Measurements from ENCODE around the gene ANKIB1. TPM values are rescaled to one million over a fixed set of nuclear protein-coding genes. Genes with fewer than 3 reads are reported as not detected.
"Not testable (repeated sequence)": the region's sequence is repeated elsewhere in the genome, so short reads cannot be mapped to it uniquely, and the experiment has no call there.

The ANKIB1 gene
- polyA plus RNA-seq, 1 experiment, result 52.6 TPM

DNA sequence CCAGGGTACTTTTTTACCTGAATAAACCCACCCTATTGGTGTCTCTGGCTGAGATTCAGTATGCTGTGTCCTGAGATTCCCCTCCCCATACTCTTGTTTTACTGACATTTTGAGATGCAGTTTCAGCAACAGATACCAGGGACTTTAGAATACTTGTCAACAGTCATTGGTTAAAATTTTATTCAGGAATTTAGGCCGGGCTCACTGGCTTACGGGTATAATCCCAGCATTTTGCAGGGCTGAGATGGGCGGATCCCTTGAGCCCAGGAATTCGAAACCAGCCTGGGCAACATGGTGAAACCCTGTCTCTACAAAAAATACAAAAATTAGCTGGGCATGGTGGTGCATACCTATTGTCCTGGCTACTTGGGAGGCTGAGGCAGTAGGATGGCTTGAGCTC lies 111.5 kb downstream of the ANKIB1 start:
- CTCF ChIA-PET, result interaction anchor here (1.0 kb wide), 1 partner anchor 89 kb away, joined by 3 read pairs; no protein-coding TSS in a partner anchor

DNA sequence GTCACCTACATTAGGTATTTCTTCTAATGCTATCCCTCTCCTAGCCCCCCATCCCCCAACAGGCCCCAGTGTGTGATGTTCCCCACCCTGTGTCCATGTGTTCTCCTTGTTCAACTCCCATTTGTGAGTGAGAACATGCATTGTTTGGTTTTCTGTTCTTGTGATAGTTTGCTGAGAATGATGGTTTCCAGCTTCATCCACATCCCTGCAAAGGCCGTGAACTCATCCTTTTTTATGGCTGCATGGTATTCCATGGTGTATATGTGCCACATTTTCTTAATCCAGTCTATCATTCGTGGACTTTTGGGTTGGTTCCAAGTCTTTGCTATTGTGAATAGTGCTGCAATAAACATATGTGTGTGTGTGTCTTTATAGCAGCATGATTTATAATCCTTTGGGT lies 113.4 kb downstream of the ANKIB1 start:
- H3K27ac ChIP-seq (ENCODE audit: low read depth, low read length); H3K4me3 ChIP-seq (ENCODE audit: low read depth, low read length); H3K27me3 ChIP-seq (ENCODE audit: control insufficient read depth, insufficient read depth, low read length); POLR2A ChIA-PET; H3K9me3 ChIP-seq (ENCODE audit: control insufficient read depth, insufficient read depth, low read length); DNase-seq (ENCODE audit: low read depth, low spot score); CTCF ChIA-PET: not testable (repeated sequence)

More for the DNA sequence above, 111.5 kb downstream of the ANKIB1 start:
- TF ChIP-seq, protein P1, sequence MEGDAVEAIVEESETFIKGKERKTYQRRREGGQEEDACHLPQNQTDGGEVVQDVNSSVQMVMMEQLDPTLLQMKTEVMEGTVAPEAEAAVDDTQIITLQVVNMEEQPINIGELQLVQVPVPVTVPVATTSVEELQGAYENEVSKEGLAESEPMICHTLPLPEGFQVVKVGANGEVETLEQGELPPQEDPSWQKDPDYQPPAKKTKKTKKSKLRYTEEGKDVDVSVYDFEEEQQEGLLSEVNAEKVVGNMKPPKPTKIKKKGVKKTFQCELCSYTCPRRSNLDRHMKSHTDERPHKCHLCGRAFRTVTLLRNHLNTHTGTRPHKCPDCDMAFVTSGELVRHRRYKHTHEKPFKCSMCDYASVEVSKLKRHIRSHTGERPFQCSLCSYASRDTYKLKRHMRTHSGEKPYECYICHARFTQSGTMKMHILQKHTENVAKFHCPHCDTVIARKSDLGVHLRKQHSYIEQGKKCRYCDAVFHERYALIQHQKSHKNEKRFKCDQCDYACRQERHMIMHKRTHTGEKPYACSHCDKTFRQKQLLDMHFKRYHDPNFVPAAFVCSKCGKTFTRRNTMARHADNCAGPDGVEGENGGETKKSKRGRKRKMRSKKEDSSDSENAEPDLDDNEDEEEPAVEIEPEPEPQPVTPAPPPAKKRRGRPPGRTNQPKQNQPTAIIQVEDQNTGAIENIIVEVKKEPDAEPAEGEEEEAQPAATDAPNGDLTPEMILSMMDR (IDR thresholded peaks at IDR 0.05; ENCODE audit: low read depth, low read length), result no peak
- POLR2A ChIA-PET, result no interaction called here
- H3K9me3 ChIP-seq (ENCODE audit: control insufficient read depth, insufficient read depth, low read length), result no peaks in the 10 kb centered on the region
- H3K27ac ChIP-seq (ENCODE audit: low read depth, low read length), result no peak overlapping the region
- DNase-seq (ENCODE audit: low read depth, low spot score), result no peak
- H3K27me3 ChIP-seq (ENCODE audit: control insufficient read depth, insufficient read depth, low read length), result no peaks in the 10 kb centered on the region
- H3K4me3 ChIP-seq (ENCODE audit: low read depth, low read length), result no peak overlapping the region

DNA sequence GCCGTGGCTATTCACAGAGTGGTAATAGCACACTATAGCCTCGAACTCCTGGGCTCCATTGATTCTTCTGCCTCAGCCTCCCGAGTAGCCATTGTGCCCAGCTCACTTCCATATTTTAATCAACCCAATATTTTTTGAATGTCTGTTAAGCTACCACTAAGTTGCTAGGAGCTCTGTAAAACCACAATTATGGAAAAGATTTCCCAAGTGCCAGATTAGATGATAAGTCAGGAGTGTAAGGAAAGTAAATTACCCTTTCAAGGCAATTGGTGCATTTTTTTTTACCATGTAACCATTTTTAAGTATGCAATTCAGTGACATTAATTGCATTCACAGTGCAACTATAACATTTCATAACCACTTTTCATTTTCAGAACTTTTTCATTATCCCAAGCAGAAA lies 114.0 kb downstream of the ANKIB1 start:
- DNase-seq (ENCODE audit: low read depth, low spot score), result no peak
- Histone ChIP-seq H3K4me3 (ENCODE audit: low read depth, low read length) (no peak overlapping the region), H3K27ac (ENCODE audit: low read depth, low read length) (no peak overlapping the region), H3K9me3 (ENCODE audit: control insufficient read depth, insufficient read depth, low read length) (no peaks in the 10 kb centered on the region), H3K27me3 (ENCODE audit: control insufficient read depth, insufficient read depth, low read length) (no peaks in the 10 kb centered on the region)
- TF ChIP-seq, protein P1 (IDR thresholded peaks at IDR 0.05; ENCODE audit: low read depth, low read length), result no peak
- CTCF ChIA-PET, result no interaction called here
- POLR2A ChIA-PET, result interaction anchor here (0.6 kb wide), 1 partner anchor 244 kb away, joined by 3 read pairs; no protein-coding TSS in a partner anchor

DNA sequence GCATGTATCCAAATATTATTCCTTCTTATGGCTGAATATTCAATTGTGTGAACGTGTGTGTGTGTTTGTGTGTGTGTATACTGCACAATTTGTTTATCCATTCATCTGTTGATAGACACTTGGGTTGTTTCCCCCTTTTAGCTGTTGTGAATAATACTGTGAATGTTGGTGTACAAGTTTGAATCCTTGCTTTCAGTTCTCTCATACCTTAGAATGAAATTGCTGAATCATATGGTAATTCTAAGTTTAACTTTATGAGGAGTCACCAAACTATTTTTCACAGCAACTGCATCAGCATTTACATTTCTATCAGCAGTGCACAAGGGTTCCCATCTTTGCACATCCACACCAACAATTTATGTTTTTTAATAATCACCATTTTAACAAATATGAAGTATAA lies 114.6 kb downstream of the ANKIB1 start:
- Histone ChIP-seq H3K9me3 (ENCODE audit: control insufficient read depth, insufficient read depth, low read length) (no peaks in the 10 kb centered on the region), H3K4me3 (ENCODE audit: low read depth, low read length) (no peak overlapping the region), H3K27me3 (ENCODE audit: control insufficient read depth, insufficient read depth, low read length) (no peaks in the 10 kb centered on the region), H3K27ac (ENCODE audit: low read depth, low read length) (no peak overlapping the region)
- ChIA-PET CTCF (interaction anchor here (2.4 kb wide), 1 partner anchor 64 kb away, joined by 8 read pairs; no protein-coding TSS in a partner anchor), POLR2A (interaction anchor here (0.6 kb wide), 1 partner anchor 245 kb away, joined by 3 read pairs; no protein-coding TSS in a partner anchor)
- TF ChIP-seq, protein P1 (IDR thresholded peaks at IDR 0.05; ENCODE audit: low read depth, low read length), result no peak
- no peak for DNase-seq (ENCODE audit: low read depth, low spot score)

DNA sequence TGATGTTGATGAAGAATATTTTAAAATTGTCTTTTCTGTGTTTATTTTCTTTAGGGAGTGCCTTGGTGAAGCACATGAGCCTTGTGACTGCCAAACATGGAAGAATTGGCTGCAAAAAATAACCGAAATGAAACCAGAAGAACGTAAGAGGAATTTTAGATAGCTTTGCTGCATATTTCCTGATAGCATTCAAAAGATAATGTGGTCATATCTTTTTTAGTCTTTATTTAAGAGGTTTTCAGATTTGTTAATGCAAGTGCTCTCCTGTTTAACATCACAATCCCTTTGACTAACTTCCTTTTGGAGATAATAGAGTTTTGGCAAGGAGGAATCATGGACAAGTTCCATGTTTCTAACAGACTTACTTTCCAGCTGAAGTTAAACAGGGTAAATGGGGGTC lies 116.4 kb downstream of the ANKIB1 start:
- CTCF ChIA-PET, result interaction anchor here (2.4 kb wide), 1 partner anchor 62 kb away, joined by 8 read pairs; no protein-coding TSS in a partner anchor
- no peaks in the 10 kb centered on the region for H3K27me3 ChIP-seq (ENCODE audit: control insufficient read depth, insufficient read depth, low read length)
- H3K27ac ChIP-seq (ENCODE audit: low read depth, low read length), result no peak overlapping the region
- no peak for DNase-seq (ENCODE audit: low read depth, low spot score)
- POLR2A ChIA-PET, result no interaction called here
- H3K4me3 ChIP-seq (ENCODE audit: low read depth, low read length), result no peak overlapping the region
- H3K9me3 ChIP-seq (ENCODE audit: control insufficient read depth, insufficient read depth, low read length), result no peaks in the 10 kb centered on the region
- TF ChIP-seq, protein P1 (IDR thresholded peaks at IDR 0.05; ENCODE audit: low read depth, low read length), result no peak

Data from AG04450 (cell line).